RWPE2 (cell line): ENCODE measurements around the gene MS4A8.

Experiments used
- ATAC-seq: fragments of 200-7000 bp; cut with Tn5 transposase; 3 replicates; pipeline ENCODE4 v1.9.1; 2021; ENCODE audit warnings: low read depth
- DNase-seq: peaks from one replicate; pipeline ENCODE4 v3.0.0-alpha.2; 2020; ENCODE audit warnings: low spot score
- H3K27ac ChIP-seq: fragments of 450-650 bp; 2 replicates; pipeline ENCODE4 v1.5.1; 2017; ENCODE audit warnings: mild to moderate bottlenecking; ENCODE audit not compliant: poor library complexity, severe bottlenecking
- H3K27me3 ChIP-seq: fragments of 250-450 bp; sonication (Bioruptor Pico); 2 replicates; pipeline ENCODE4 v1.5.1; 2021; ENCODE audit warnings: mild to moderate bottlenecking, moderate library complexity; ENCODE audit not compliant: insufficient read depth, poor library complexity, severe bottlenecking
- H3K36me3 ChIP-seq: fragments of 250-450 bp; sonication (Bioruptor Pico); 2 replicates; pipeline ENCODE4 v1.5.1; 2020; ENCODE audit warnings: low read depth, mild to moderate bottlenecking, moderate library complexity
- H3K4me1 ChIP-seq: fragments of 250-450 bp; sonication (Bioruptor Pico); 2 replicates; pipeline ENCODE4 v1.5.1; 2021; ENCODE audit warnings: mild to moderate bottlenecking, moderate library complexity; ENCODE audit not compliant: insufficient read depth, poor library complexity, severe bottlenecking
- H3K4me3 ChIP-seq: fragments of 250-450 bp; sonication (Bioruptor Pico); 2 replicates; pipeline ENCODE4 v1.5.1; 2021; ENCODE audit warnings: mild to moderate bottlenecking, moderate library complexity; ENCODE audit not compliant: severe bottlenecking
- H3K9me3 ChIP-seq: fragments of 250-450 bp; sonication (Bioruptor Pico); 2 replicates; pipeline ENCODE4 v1.5.1; 2021; ENCODE audit warnings: mild to moderate bottlenecking, moderate library complexity; ENCODE audit not compliant: severe bottlenecking
- CTCF ChIP-seq: fragments of 450-650 bp; IDR thresholded peaks from one replicate; pipeline ENCODE4 v1.5.1; 2017; ENCODE audit warnings: mild to moderate bottlenecking, moderate library complexity; ENCODE audit not compliant: poor library complexity, severe bottlenecking

The MS4A8 gene

GRCh38 chr11:60765355-60765754, 65.9 kb downstream of the MS4A8 start:
- TF ChIP-seq CTCF, result no peak

More at GRCh38 chr11:60765355-60765754, 65.9 kb downstream of the MS4A8 start:
- ATAC-seq (no peak), DNase-seq (no peak)
- Histone ChIP-seq H3K27ac (no peak overlapping the region), H3K9me3 (no peaks in the 10 kb centered on the region), H3K4me3 (no peak overlapping the region), H3K36me3 (no peaks in the 10 kb centered on the region), H3K4me1 (no peaks in the 10 kb centered on the region), H3K27me3 (peaks cover 3% of the 10 kb centered on the region)
